OCI-LY7 (cell line): ENCODE results near the gene ATRAID. TPM values are rescaled to one million over a fixed set of nuclear protein-coding genes. Genes with fewer than 3 reads are reported as not detected.
A peak's percentile ranks its signal among the peaks of the same experiment; 100 is the strongest.

ENCODE experiments used
- BruUV-seq: library from RNA; stranded (reverse); fragments of 400-500 nt; replicated peaks from 2 replicates; lab custom pipeline; 2021; lab: Mats Ljungman, UMichigan
- CTCF ChIA-PET: fragments of 300-600 bp; sonication (Branson Sonifier 250); formaldehyde crosslinking; loops from one replicate; lab custom pipeline; 2022; ENCODE audit warnings: antibody characterized with exemption; ENCODE audit not compliant: unreplicated experiment; lab: Charles Lee
- POLR2A ChIA-PET: fragments of 300-600 bp; sonication (Branson Sonifier 250); formaldehyde crosslinking; loops from one replicate; lab custom pipeline; 2022; ENCODE audit warnings: antibody characterized with exemption; lab: Charles Lee
- DNase-seq: peaks from one replicate; pipeline ENCODE4 v3.0.0-alpha.2; 2015; ENCODE audit warnings: low spot score
- H2AFZ ChIP-seq: fragments of 200-600 bp; sonication (generic), shearing (Covaris generic); 2 replicates; pipeline ENCODE4 v1.6.1; 2014; ENCODE audit warnings: mild to moderate bottlenecking, antibody characterized with exemption, low read length, moderate library complexity
- H3K27ac ChIP-seq: fragments of 200-600 bp; sonication (generic); 2 replicates; pipeline ENCODE4 v1.5.1; 2014; ENCODE audit warnings: mixed run types, low read depth, mild to moderate bottlenecking, moderate library complexity, low read length, inconsistent platforms; ENCODE audit not compliant: poor library complexity, severe bottlenecking
- H3K36me3 ChIP-seq: fragments of 200-600 bp; sonication (generic); 2 replicates; pipeline ENCODE4 v1.6.1; 2014; ENCODE audit warnings: mild to moderate bottlenecking, antibody characterized with exemption, low read length, moderate library complexity, mixed read lengths; ENCODE audit not compliant: insufficient read depth
- H3K4me1 ChIP-seq: fragments of 200-600 bp; sonication (generic); 2 replicates; pipeline ENCODE4 v1.5.1; 2014; ENCODE audit warnings: mild to moderate bottlenecking, low read length; ENCODE audit not compliant: insufficient read depth, poor library complexity, severe bottlenecking
- H3K4me2 ChIP-seq: fragments of 200-600 bp; sonication (generic); 2 replicates; pipeline ENCODE4 v1.6.1; 2014; ENCODE audit warnings: mild to moderate bottlenecking, low read length
- H3K4me3 ChIP-seq: fragments of 200-600 bp; sonication (generic); 2 replicates; pipeline ENCODE4 v1.5.1; 2014; ENCODE audit warnings: mild to moderate bottlenecking, low read depth, low read length; ENCODE audit not compliant: poor library complexity, severe bottlenecking
- H3K79me2 ChIP-seq: fragments of 200-600 bp; sonication (generic); 2 replicates; pipeline ENCODE4 v1.6.1; 2016; ENCODE audit warnings: low read depth, mild to moderate bottlenecking, low read length, moderate library complexity, mixed read lengths; ENCODE audit not compliant: insufficient read depth
- H3K9me2 ChIP-seq: fragments of 200-600 bp; sonication (generic); 2 replicates; pipeline ENCODE4 v1.6.1; 2016; ENCODE audit warnings: mild to moderate bottlenecking, low read length, mixed read lengths; ENCODE audit not compliant: insufficient read depth
- H3K9me3 ChIP-seq: fragments of 200-600 bp; sonication (generic); 2 replicates; pipeline ENCODE4 v1.6.1; 2014; ENCODE audit warnings: mild to moderate bottlenecking, mixed run types, low read length, mixed read lengths
- H4K20me1 ChIP-seq: fragments of 200-600 bp; sonication (generic); 2 replicates; pipeline ENCODE4 v1.6.1; 2014; ENCODE audit warnings: mild to moderate bottlenecking, antibody characterized with exemption, low read length, moderate library complexity, mixed read lengths; ENCODE audit not compliant: insufficient read depth
- EZH2phosphoT487 ChIP-seq: fragments of 200-600 bp; sonication (generic); IDR thresholded peaks from 2 replicates; pipeline ENCODE4 v1.6.1; 2018; ENCODE audit warnings: low read depth, borderline replicate concordance, mild to moderate bottlenecking, mixed run types, antibody characterized with exemption, low read length, moderate library complexity, mixed read lengths
- intact Hi-C: fragments of 100-400 bp; cut with micrococcal nuclease; formaldehyde crosslinking; loops from one replicate; pipeline ENCODE4 v1.10.0; 2022; ENCODE audit not compliant: unreplicated experiment
- total RNA-seq, 2 experiments: library from RNA; depleted of rRNA in 1 of 2; stranded (reverse); fragments of >200 nt in 1 of 2; shearing (Covaris generic) in 1 of 2; gene quantifications; 2 replicates each; pipeline ENCODE4 v1.2.3, GENCODE V29; 2014 to 2022
- TF ChIP-seq, protein P1 (sequence below): fragments of 200-600 bp; sonication (generic); conservative IDR thresholded peaks from 2 replicates; pipeline ENCODE4 v1.5.1; 2014; ENCODE audit warnings: mild to moderate bottlenecking, antibody characterized with exemption, low read length, moderate library complexity, mixed read lengths

The ATRAID gene
- total RNA-seq, 2 experiments from 2014 or later, result 92.7 to 93.3 TPM

- H3K9me2 ChIP-seq, result no peaks in the 10 kb centered on the region
- H3K4me2 ChIP-seq, result no peak overlapping the region
- POLR2A ChIA-PET, result interaction anchor here (0.7 to 2.6 kb wide), 5 partner anchors 12 to 152 kb away, joined by 3 to 6 read pairs (median 5); no protein-coding TSS in a partner anchor
- peaks cover 41% of the 10 kb centered on the region for H3K4me1 ChIP-seq
- peaks cover 31% of the 10 kb centered on the region for H3K36me3 ChIP-seq
- no peak for TF ChIP-seq EZH2phosphoT487
- TF ChIP-seq, protein P1, sequence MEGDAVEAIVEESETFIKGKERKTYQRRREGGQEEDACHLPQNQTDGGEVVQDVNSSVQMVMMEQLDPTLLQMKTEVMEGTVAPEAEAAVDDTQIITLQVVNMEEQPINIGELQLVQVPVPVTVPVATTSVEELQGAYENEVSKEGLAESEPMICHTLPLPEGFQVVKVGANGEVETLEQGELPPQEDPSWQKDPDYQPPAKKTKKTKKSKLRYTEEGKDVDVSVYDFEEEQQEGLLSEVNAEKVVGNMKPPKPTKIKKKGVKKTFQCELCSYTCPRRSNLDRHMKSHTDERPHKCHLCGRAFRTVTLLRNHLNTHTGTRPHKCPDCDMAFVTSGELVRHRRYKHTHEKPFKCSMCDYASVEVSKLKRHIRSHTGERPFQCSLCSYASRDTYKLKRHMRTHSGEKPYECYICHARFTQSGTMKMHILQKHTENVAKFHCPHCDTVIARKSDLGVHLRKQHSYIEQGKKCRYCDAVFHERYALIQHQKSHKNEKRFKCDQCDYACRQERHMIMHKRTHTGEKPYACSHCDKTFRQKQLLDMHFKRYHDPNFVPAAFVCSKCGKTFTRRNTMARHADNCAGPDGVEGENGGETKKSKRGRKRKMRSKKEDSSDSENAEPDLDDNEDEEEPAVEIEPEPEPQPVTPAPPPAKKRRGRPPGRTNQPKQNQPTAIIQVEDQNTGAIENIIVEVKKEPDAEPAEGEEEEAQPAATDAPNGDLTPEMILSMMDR, result no peak
- DNase-seq, result no peak
- BruUV-seq, result TSS peak; percentile 19
- no peaks in the 10 kb centered on the region for H4K20me1 ChIP-seq
- no peaks in the 10 kb centered on the region for H3K9me3 ChIP-seq
- no peaks in the 10 kb centered on the region for H3K79me2 ChIP-seq
- CTCF ChIA-PET, result interaction anchor here (1.0 to 4.4 kb wide), 4 partner anchors 16 to 44 kb away, joined by 3 to 37 read pairs (median 4); no protein-coding TSS in a partner anchor
- no peak overlapping the region for H3K4me3 ChIP-seq
- H2AFZ ChIP-seq, result no peak overlapping the region
- no peak overlapping the region for H3K27ac ChIP-seq
- intact Hi-C loops, result no loop called here
Observed at GRCh38 chr2:27247893-27248292, 36.1 kb downstream of the ATRAID start.

DNA sequence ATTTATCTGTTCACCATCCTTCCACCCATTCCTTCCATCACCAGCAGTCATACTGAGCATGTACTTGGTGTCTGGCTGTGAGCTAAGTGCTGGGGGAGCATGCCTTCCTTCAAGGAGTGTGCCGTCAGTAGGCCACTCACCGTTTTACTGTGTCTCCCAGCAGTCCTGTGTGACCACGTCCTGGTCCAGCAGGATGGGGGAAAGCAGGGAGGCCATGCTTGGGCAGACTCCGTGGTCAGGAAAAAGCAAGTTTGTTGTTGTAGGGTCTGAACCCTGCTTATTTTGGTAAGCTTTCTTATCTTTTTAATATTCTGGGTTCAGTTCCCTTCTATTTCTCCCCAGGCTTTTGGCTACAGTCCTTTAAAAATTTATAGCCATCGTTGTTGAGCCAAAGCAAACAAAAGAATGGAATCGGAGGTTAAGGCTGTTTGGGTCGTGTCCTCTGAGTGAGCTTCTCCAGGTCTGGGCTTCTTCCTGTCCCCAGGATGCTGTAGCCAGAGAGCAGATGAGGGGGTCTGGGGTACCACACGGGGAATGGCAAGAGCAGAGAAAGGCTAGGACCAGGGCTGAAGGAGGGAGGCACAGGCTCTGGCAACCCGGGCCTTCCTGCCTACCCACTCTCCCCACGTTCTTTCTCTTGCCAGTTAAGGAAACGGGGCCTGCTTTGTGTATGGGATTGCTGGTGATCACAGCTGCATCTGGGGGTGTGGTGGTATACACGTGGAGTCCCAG is 37.5 kb downstream of the ATRAID start:
- no TSS peak for BruUV-seq
- CTCF ChIA-PET, result interaction anchor here (1.1 to 4.4 kb wide), 2 partner anchors 42 to 53 kb away, joined by 3 to 37 read pairs; no protein-coding TSS in a partner anchor
- Histone ChIP-seq H3K36me3 (peaks cover 23% of the 10 kb centered on the region), H3K27ac (peak overlapping the region; percentile 92), H2AFZ (peak overlapping the region; percentile 76; the same call in 1 of the 2 replicates), H4K20me1 (no peaks in the 10 kb centered on the region), H3K79me2 (no peaks in the 10 kb centered on the region), H3K4me1 (peaks cover 43% of the 10 kb centered on the region), H3K4me2 (peak overlapping the region; percentile 76), H3K9me2 (no peaks in the 10 kb centered on the region), H3K4me3 (no peak overlapping the region), H3K9me3 (no peaks in the 10 kb centered on the region)
- peak; percentile 21 for DNase-seq
- POLR2A ChIA-PET, result interaction anchor here (0.6 to 2.6 kb wide), 9 partner anchors 16 to 54 kb away, joined by 3 to 7 read pairs (median 5); no protein-coding TSS in a partner anchor
- TF ChIP-seq, protein P1, result no peak
- TF ChIP-seq EZH2phosphoT487, result no peak
- intact Hi-C loops, result no loop called here
